GM23248 (cell line): ENCODE results near the gene STEAP2. TPM values are rescaled to one million over a fixed set of nuclear protein-coding genes. Genes with fewer than 3 reads are reported as not detected.
A peak's percentile ranks its signal among the peaks of the same experiment; 100 is the strongest.

Experiments
- DNase-seq: peaks from one replicate; pipeline ENCODE4 v3.0.0-alpha.2; 2015
- H2AFZ ChIP-seq: fragments of 200-600 bp; sonication (generic); 2 replicates; pipeline ENCODE4 v1.6.1; 2016; ENCODE audit warnings: antibody characterized with exemption
- H3F3A ChIP-seq: fragments of 200-600 bp; sonication (generic); 2 replicates; pipeline ENCODE4 v1.6.1; 2016; ENCODE audit warnings: mild to moderate bottlenecking, antibody characterized with exemption, mixed run types; ENCODE audit not compliant: insufficient read depth
- H3K27ac ChIP-seq: fragments of 200-600 bp; sonication (generic); 2 replicates; pipeline ENCODE4 v1.5.1; 2016; ENCODE audit warnings: mild to moderate bottlenecking
- H3K27me3 ChIP-seq: fragments of 200-600 bp; sonication (generic); replicated peaks from 2 replicates; pipeline ENCODE4 v1.6.1; 2016; ENCODE audit warnings: mild to moderate bottlenecking; ENCODE audit not compliant: insufficient read depth
- H3K36me3 ChIP-seq: fragments of 200-600 bp; sonication (generic); 2 replicates; pipeline ENCODE4 v1.6.1; 2016; ENCODE audit warnings: low read depth, mild to moderate bottlenecking
- H3K4me1 ChIP-seq: fragments of 200-600 bp; sonication (generic); 2 replicates; pipeline ENCODE4 v1.6.1; 2016; ENCODE audit warnings: mild to moderate bottlenecking; ENCODE audit not compliant: insufficient read depth
- H3K4me2 ChIP-seq: fragments of 200-600 bp; sonication (generic); one replicate; pipeline ENCODE4 v1.6.1; 2016; ENCODE audit warnings: mild to moderate bottlenecking; ENCODE audit not compliant: unreplicated experiment
- H3K4me3 ChIP-seq: fragments of 200-600 bp; sonication (generic); 2 replicates; pipeline ENCODE4 v1.5.1; 2016; ENCODE audit warnings: mild to moderate bottlenecking
- H3K79me2 ChIP-seq: fragments of 200-600 bp; sonication (generic); 2 replicates; pipeline ENCODE4 v1.6.1; 2016; ENCODE audit warnings: mild to moderate bottlenecking; ENCODE audit not compliant: insufficient read depth
- H3K9ac ChIP-seq: fragments of 200-600 bp; sonication (generic); 2 replicates; pipeline ENCODE4 v1.6.1; 2016; ENCODE audit warnings: mild to moderate bottlenecking
- H3K9me2 ChIP-seq: fragments of 200-600 bp; sonication (generic); 2 replicates; pipeline ENCODE4 v1.6.1; 2016; ENCODE audit warnings: mixed run types, mild to moderate bottlenecking, moderate library complexity; ENCODE audit not compliant: insufficient read depth
- H3K9me3 ChIP-seq: fragments of 200-600 bp; sonication (generic); one replicate; pipeline ENCODE4 v1.6.1; 2017; ENCODE audit warnings: low read depth
- H4K20me1 ChIP-seq: fragments of 200-600 bp; sonication (generic); 2 replicates; pipeline ENCODE4 v1.6.0; 2016; ENCODE audit not compliant: insufficient read depth
- EZH2 ChIP-seq: fragments of 200-600 bp; sonication (generic); IDR thresholded peaks from 2 replicates; pipeline ENCODE4 v1.6.1; 2018; ENCODE audit warnings: antibody characterized with exemption, mild to moderate bottlenecking; ENCODE audit not compliant: insufficient read depth, poor library complexity, severe bottlenecking
- EZH2phosphoT487 ChIP-seq: fragments of 200-600 bp; sonication (generic); IDR thresholded peaks from 2 replicates; pipeline ENCODE4 v1.6.1; 2018; ENCODE audit warnings: antibody characterized with exemption, moderate library complexity, mild to moderate bottlenecking, low read depth; ENCODE audit not compliant: insufficient read depth
- WGBS, 2 experiments: methylation state at CpG; one replicate each; pipeline ENCODE4 v1.1.6; 2015 to 2017; ENCODE audit warnings: low lambda C conversion rate in 2 of 2, low coverage in 1 of 2; ENCODE audit errors: missing lambda C conversion rate in 2 of 2; 5-methylcytosine and 5-hydroxymethylcytosine counted together
- in situ Hi-C: fragments of 300-500 bp; cut with MboI; formaldehyde crosslinking; loops from 2 replicates; pipeline ENCODE4 v1.15.0; 2020
- polyA plus RNA-seq: library from polyadenylated mRNA; unstranded; fragments of >200 nt; fragmentation: Nextera tagmentation; extraction: Ambion mirVana; gene quantifications from 2 replicates; pipeline ENCODE4 v1.2.1, GENCODE V29; 2016
- total RNA-seq: library from RNA; depleted of rRNA; stranded (reverse); fragments of >200 nt; shearing (Covaris generic); gene quantifications from 2 replicates; pipeline ENCODE4 v1.2.3, GENCODE V29; 2014

The STEAP2 gene
- total and polyA plus RNA-seq, 2 experiments from 2014 or later, result 19.2 to 28.3 TPM

DNA sequence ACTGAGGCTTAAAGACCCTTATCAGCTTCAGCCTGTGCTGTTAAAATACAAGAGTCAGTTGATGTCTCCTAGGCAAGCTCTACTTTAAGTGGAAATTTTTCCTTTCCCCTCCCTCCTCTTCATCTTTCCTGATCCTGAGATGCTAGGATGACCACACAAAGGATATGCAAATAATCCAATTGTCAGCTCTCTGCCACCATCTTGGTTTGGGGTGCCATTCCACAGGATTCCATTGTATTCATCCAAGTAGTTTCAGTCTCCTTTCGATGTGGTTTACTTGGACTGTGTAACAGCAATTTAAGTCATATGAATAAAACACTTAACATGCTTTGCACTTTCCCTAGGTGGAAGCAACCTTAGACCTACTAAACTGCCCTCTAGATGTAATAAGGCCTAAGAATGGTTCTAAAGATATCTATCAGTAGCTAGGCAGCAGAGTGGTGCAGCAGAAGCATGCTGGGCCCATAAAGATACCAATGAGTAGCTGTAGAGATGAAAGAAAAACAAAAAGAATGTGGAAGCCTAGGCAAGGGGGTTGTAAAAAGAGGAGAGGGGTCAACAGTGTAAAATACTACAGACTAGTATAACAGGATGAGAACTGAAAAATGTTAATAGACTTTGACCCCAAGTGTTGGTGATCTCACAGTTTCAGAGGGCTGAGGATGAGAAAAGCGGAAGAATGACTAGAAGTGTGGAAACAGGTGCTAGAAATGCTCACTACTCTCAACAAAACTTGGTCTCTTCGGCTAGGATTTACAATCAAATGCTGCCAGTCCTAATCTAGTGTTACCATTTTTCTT is 31.0 kb downstream of the STEAP2 start:
- TF ChIP-seq EZH2 (no peak), EZH2phosphoT487 (no peak)
- Histone ChIP-seq H3F3A (no peaks in the 10 kb centered on the region), H4K20me1 (no peaks in the 10 kb centered on the region), H3K9me3 (no peaks in the 10 kb centered on the region), H3K9ac (no peak overlapping the region), H2AFZ (no peak overlapping the region), H3K4me2 (no peak overlapping the region), H3K27me3 (no peaks in the 10 kb centered on the region), H3K4me1 (peaks cover 12% of the 10 kb centered on the region; the same call in 1 of the 2 replicates), H3K79me2 (no peaks in the 10 kb centered on the region), H3K4me3 (no peak overlapping the region), H3K36me3 (no peaks in the 10 kb centered on the region), H3K27ac (no peak overlapping the region), H3K9me2 (no peaks in the 10 kb centered on the region)
- DNase-seq, result no peak
- 97% methylated on average over 3 of the region's 3 CpGs for WGBS, 2 experiments
- in situ Hi-C loops, result no loop called here

DNA sequence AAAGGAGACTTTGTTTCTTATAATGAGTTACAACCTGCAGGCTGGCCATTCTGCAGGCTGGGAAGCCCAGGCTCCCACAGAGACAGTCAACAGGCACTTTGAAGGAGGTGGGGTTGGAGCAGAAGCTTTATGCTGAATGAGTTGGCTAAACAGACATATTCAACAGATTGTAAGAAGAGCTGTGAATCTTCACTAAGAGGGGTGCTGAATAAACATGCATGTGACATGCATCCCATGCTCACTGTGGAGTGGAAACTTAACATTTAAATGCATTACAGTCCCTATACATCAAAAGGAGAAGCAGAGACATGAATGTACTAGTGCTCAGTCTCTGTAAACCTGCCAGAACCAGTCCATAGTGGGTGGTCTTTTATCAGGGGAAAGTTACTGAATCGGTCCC is 32.0 kb downstream of the STEAP2 start:
- H3K27ac ChIP-seq, result no peak overlapping the region
- no peak for DNase-seq
- H3K9ac ChIP-seq, result no peak overlapping the region
- peaks cover 7% of the 10 kb centered on the region; the same call in 1 of the 2 replicates for H3K79me2 ChIP-seq
- no peak overlapping the region for H2AFZ ChIP-seq
- H3K4me2 ChIP-seq, result no peak overlapping the region
- no peaks in the 10 kb centered on the region for H3K36me3 ChIP-seq
- H3K9me3 ChIP-seq, result no peaks in the 10 kb centered on the region
- H4K20me1 ChIP-seq, result no peaks in the 10 kb centered on the region
- in situ Hi-C loops, result no loop called here
- H3K9me2 ChIP-seq, result no peaks in the 10 kb centered on the region
- H3F3A ChIP-seq, result no peaks in the 10 kb centered on the region
- 45 to 63% methylated on average over 1 of the region's 1 CpG for WGBS, 2 experiments
- H3K27me3 ChIP-seq, result no peaks in the 10 kb centered on the region
- H3K4me1 ChIP-seq, result peaks cover 12% of the 10 kb centered on the region; the same call in 1 of the 2 replicates
- no peak overlapping the region for H3K4me3 ChIP-seq
- TF ChIP-seq EZH2phosphoT487, result no peak
- TF ChIP-seq EZH2, result no peak

DNA sequence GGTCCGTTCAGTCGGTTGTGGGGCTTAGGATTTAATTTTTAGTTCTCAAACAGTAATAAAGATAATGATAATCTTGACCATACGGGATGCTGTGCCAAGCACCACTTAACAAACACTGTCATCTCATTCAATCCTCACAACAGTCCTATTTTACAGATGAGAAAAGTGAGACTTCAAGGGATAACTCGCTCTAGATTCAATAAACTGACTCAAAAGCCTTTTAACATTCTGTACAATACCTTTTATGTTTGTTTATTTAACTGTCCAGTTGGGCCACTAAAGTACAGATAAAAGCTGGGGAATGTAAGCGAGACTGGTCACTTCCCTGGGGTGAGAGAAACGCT is 33.0 kb downstream of the STEAP2 start:
- H3K27me3 ChIP-seq, result no peaks in the 10 kb centered on the region
- no peaks in the 10 kb centered on the region for H3K9me3 ChIP-seq
- WGBS, 2 experiments, result 2 to 4% methylated on average over 6 of the region's 6 CpGs
- H3K4me2 ChIP-seq, result peak overlapping the region; percentile 84
- H3K4me1 ChIP-seq, result peaks cover 13% of the 10 kb centered on the region
- H3K36me3 ChIP-seq, result no peaks in the 10 kb centered on the region
- peaks cover 6% of the 10 kb centered on the region; the same call in 1 of the 2 replicates for H3F3A ChIP-seq
- in situ Hi-C loops, result no loop called here
- H3K9ac ChIP-seq, result peak overlapping the region; percentile 91
- 0 out of 2 replicates have a peak overlapping the region, but pooled peaks have one; percentile 43 for H3K27ac ChIP-seq
- peak overlapping the region; percentile 99 for H2AFZ ChIP-seq
- TF ChIP-seq EZH2phosphoT487 (no peak), EZH2 (no peak)
- H3K4me3 ChIP-seq, result peak overlapping the region; percentile 98
- no peaks in the 10 kb centered on the region for H4K20me1 ChIP-seq
- no peaks in the 10 kb centered on the region for H3K9me2 ChIP-seq
- peaks cover 16% of the 10 kb centered on the region; the same call in 1 of the 2 replicates for H3K79me2 ChIP-seq
- no peak for DNase-seq

DNA sequence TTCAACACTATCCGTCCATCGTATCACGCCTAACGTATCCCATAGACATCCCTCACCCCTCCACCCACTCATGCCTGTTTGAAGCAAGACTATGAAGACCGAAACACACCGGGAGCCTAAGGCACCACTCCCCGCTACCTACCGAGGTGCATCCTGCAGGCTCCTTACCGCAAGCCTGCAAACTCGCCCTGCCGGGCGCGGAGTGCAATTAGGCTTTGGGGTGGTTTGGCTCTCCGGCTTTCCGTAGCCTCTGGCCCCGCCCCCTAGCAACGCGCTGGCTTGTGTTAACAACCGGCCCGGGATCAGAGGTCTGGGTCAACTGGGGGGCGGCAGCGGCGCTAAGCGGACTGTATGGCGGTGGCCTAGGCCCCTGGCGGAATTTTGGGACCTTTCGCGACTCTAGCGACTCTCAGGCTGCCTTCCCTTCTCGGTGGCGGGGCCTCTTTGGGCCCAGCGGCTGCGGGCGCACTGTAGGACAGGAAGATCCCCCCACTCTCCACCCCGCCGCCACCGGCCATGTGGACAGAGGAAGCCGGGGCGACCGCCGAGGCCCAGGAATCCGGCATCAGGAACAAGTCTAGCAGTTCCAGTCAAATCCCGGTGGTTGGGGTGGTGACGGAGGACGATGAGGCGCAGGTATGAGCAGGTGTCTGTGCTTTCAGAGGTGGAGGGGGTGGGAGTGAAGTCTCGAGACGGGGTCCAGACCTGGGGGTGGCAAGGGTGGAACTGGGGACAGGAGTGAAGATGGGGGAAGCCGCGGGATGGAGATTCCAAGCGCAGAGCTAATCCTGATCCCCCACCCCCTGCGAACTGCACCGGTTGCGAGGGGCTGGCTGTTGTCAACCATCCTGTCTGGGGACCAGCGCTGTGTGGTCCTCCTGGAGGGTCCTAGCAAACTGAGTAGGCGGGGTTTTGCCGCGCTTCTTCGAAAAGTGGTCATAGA is 33.6 kb downstream of the STEAP2 start, which contains the start of gene CFAP69:
Gene CFAP69 (plus strand): TSS at position 266 of the 943 bp plus-strand sequence. CDS start 251 bp downstream, at position 517.
- Histone ChIP-seq H3K4me1 (peaks cover 20% of the 10 kb centered on the region), H3K4me2 (peak within 1 kb of the TSS; percentile 84), H3K9me2 (no peaks in the 10 kb centered on the region), H3F3A (peaks cover 12% of the 10 kb centered on the region), H3K27ac (peak within 1 kb of the TSS; percentile 43), H3K4me3 (peak within 1 kb of the TSS; percentile 98), H3K79me2 (peaks cover 17% of the 10 kb centered on the region; the same call in 1 of the 2 replicates), H4K20me1 (no peaks in the 10 kb centered on the region), H2AFZ (peak within 1 kb of the TSS; percentile 99), H3K27me3 (no peaks in the 10 kb centered on the region), H3K9me3 (no peaks in the 10 kb centered on the region), H3K36me3 (no peaks in the 10 kb centered on the region), H3K9ac (peak within 1 kb of the TSS; percentile 91)
- DNase-seq, result peak; percentile 95
- in situ Hi-C loops, result no loop called here
- TF ChIP-seq EZH2, result no peak
- no peak for TF ChIP-seq EZH2phosphoT487
- WGBS, 2 experiments, result 1% methylated on average over 55 to 59 of the region's 59 CpGs
